HepG2 (cell line): ENCODE data around the gene SLC25A10. TPM values are rescaled to one million over a fixed set of nuclear protein-coding genes. Genes with fewer than 3 reads are reported as not detected.

ENCODE experiments used
- ATAC-seq: fragments of 200-7000 bp; cut with Tn5 transposase; 3 replicates; pipeline ENCODE4 v1.9.1; 2020; ENCODE audit warnings: mild to moderate bottlenecking, moderate library complexity
- BruUV-seq: library from RNA; stranded (reverse); fragments of 400-500 nt; replicated peaks from 2 replicates; lab custom pipeline; 2021; lab: Mats Ljungman, UMichigan
- CTCF ChIA-PET: fragments of 300-600 bp; formaldehyde crosslinking; extraction: SDS; loops from one replicate; lab custom pipeline; 2021; ENCODE audit warnings: low total read pairs, inconsistent platforms, low intra/inter-chr PET ratio; lab: Yijun Ruan, JAX
- POLR2A ChIA-PET: fragments of 350-600 bp; sonication (Branson Sonifier 250); formaldehyde crosslinking; loops from one replicate; lab custom pipeline; 2020; ENCODE audit warnings: antibody characterized with exemption, inconsistent platforms; lab: Yijun Ruan, JAX
- DNase-seq: peaks from one replicate; pipeline ENCODE4 v3.0.0-alpha.2; 2015; ENCODE audit warnings: low spot score
- FAIRE-seq: peaks from 3 replicates; lab custom pipeline; 2011; peaks lifted over from hg19 to GRCh38; lab: Jason Lieb, UNC
- H2AFZ ChIP-seq: one replicate; pipeline ENCODE4 v1.6.1; 2011; ENCODE audit warnings: low read length, inconsistent platforms
- H3K27ac ChIP-seq: fragments of 300-600 bp; 3 replicates; pipeline ENCODE4 v1.8.0; 2011; ENCODE audit warnings: mixed run types, mild to moderate bottlenecking, mixed read lengths, low read length, inconsistent platforms; ENCODE audit not compliant: insufficient read depth; ENCODE audit errors: extremely low read length
- H3K27me3 ChIP-seq, 2 experiments: fragments of 200-600 bp in 1 of 2; 2 replicates in 1 of 2; 3 replicates in 1 of 2; pipeline versions ENCODE4 v1.6.0 to v1.8.0; 2011; ENCODE audit warnings: low read length in 2 of 2, mild to moderate bottlenecking in 2 of 2, moderate library complexity in 2 of 2, inconsistent platforms in 1 of 2; ENCODE audit not compliant: insufficient read depth in 2 of 2, control insufficient read depth in 1 of 2
- H3K36me3 ChIP-seq, 2 experiments: fragments of 200-600 bp in 1 of 2; replicated peaks in 1 of 2; 2 replicates in 1 of 2; 3 replicates in 1 of 2; pipeline versions ENCODE4 v1.5.1 to v1.8.0; 2011; ENCODE audit warnings: low read length in 2 of 2, inconsistent platforms in 1 of 2; ENCODE audit not compliant: insufficient read depth in 2 of 2, control insufficient read depth in 1 of 2
- H3K4me1 ChIP-seq: 2 replicates; pipeline ENCODE4 v1.5.1; 2012; ENCODE audit warnings: low read length, inconsistent platforms; ENCODE audit not compliant: insufficient read depth
- H3K4me2 ChIP-seq: 2 replicates; pipeline ENCODE4 v1.6.0; 2011; ENCODE audit warnings: low read depth, low read length, inconsistent platforms
- H3K4me3 ChIP-seq, 3 experiments: fragments of 200-600 bp in 1 of 3; sonication (generic), shearing (Covaris generic) in 1 of 3; replicated peaks in 1 of 3; 2 replicates each; pipeline ENCODE4 v1.5.1; 2011 to 2016; ENCODE audit warnings: low read length in 3 of 3, inconsistent platforms in 2 of 3, low read depth in 2 of 3, mild to moderate bottlenecking in 2 of 3, control low read depth in 1 of 3, mixed read lengths in 1 of 3; ENCODE audit not compliant: insufficient read depth in 1 of 3
- H3K79me2 ChIP-seq: one replicate; pipeline ENCODE4 v1.6.1; 2011; ENCODE audit warnings: low read length, inconsistent platforms; ENCODE audit not compliant: insufficient read depth
- H3K9ac ChIP-seq: 2 replicates; pipeline ENCODE4 v1.6.0; 2011; ENCODE audit warnings: mild to moderate bottlenecking, low read depth, low read length, inconsistent platforms; ENCODE audit not compliant: insufficient read depth
- H3K9me3 ChIP-seq: 2 replicates; pipeline ENCODE4 v1.5.1; 2012; ENCODE audit warnings: mild to moderate bottlenecking, low read length
- H4K20me1 ChIP-seq: 2 replicates; pipeline ENCODE4 v1.6.0; 2011; ENCODE audit warnings: inconsistent platforms, mild to moderate bottlenecking, low read length, moderate library complexity; ENCODE audit not compliant: insufficient read depth
- DZIP1 ChIP-seq: sonication (generic); formaldehyde crosslinking; IDR thresholded peaks from 2 replicates; pipeline ENCODE4 v1.5.0; 2020; ENCODE audit warnings: mild to moderate bottlenecking, missing genetic modification reagents
- HNRNPL ChIP-seq: fragments of 200-400 bp; formaldehyde crosslinking; IDR thresholded peaks from 2 replicates; pipeline ENCODE4 v1.6.1; 2017; ENCODE audit warnings: mild to moderate bottlenecking, low read depth, low read length
- MTA3 ChIP-seq: sonication (generic); formaldehyde crosslinking; IDR thresholded peaks from 2 replicates; pipeline ENCODE4 v1.4.0; 2020; ENCODE audit warnings: missing genetic modification reagents
- PHF21A ChIP-seq: sonication (generic); formaldehyde crosslinking; IDR thresholded peaks from 2 replicates; pipeline ENCODE4 v1.5.0; 2020; ENCODE audit warnings: mild to moderate bottlenecking, missing genetic modification reagents
- WIZ ChIP-seq: sonication (generic); formaldehyde crosslinking; IDR thresholded peaks from 2 replicates; pipeline ENCODE4 v1.5.1; 2020; ENCODE audit warnings: mild to moderate bottlenecking, missing genetic modification reagents
- ZIK1 ChIP-seq: sonication (generic); formaldehyde crosslinking; IDR thresholded peaks from 2 replicates; pipeline ENCODE4 v1.5.0; 2020; ENCODE audit warnings: mild to moderate bottlenecking, low read depth, missing genetic modification reagents, borderline replicate concordance
- ZNF589 ChIP-seq: sonication (generic); formaldehyde crosslinking; conservative IDR thresholded peaks from 2 replicates; pipeline ENCODE4 v1.8.0; 2022; ENCODE audit warnings: mild to moderate bottlenecking, moderate library complexity, missing genetic modification reagents
- ZNF607 ChIP-seq: sonication (generic); formaldehyde crosslinking; IDR thresholded peaks from 2 replicates; pipeline ENCODE4 v1.5.1; 2020; ENCODE audit warnings: missing genetic modification reagents, mild to moderate bottlenecking, borderline replicate concordance
- ZNF703 ChIP-seq: sonication (generic); formaldehyde crosslinking; IDR thresholded peaks from 2 replicates; pipeline ENCODE4 v1.5.1; 2020; ENCODE audit warnings: missing genetic modification reagents, mild to moderate bottlenecking, moderate library complexity, borderline replicate concordance
- ZNF704 ChIP-seq: sonication (generic); formaldehyde crosslinking; IDR thresholded peaks from 2 replicates; pipeline ENCODE4 v1.8.1; 2023; ENCODE audit warnings: mild to moderate bottlenecking, inconsistent platforms, moderate library complexity, missing genetic modification reagents, borderline replicate concordance
- WGBS: methylation state at CpG from one replicate; pipeline ENCODE4 v1.1.6; 2017; ENCODE audit warnings: low lambda C conversion rate; 5-methylcytosine and 5-hydroxymethylcytosine counted together
- in situ Hi-C: cut with HindIII; loops from 2 replicates; pipeline ENCODE4 v1.10.0; 2017; ENCODE audit warnings: low pct_unique_long_range_greater_than_20kb; ENCODE audit not compliant: extremely low pct_ligation_motif_present
- intact Hi-C: fragments of 100-400 bp; cut with micrococcal nuclease; formaldehyde crosslinking; loops from one replicate; pipeline ENCODE4 v1.10.0; 2022; ENCODE audit not compliant: unreplicated experiment
- polyA plus RNA-seq, 8 experiments: library from polyadenylated mRNA; depleted of rRNA in 3 of 8; stranded (reverse) in 7 of 8; unstranded in 1 of 8; fragments of >200 nt; fragmentation: Illumina TruSeq in 4 of 8; extraction: Trizol in 4 of 8; gene quantifications; 2 replicates each; pipeline versions ENCODE4 v1.2.1 to v1.2.3, GENCODE V29; 2011 to 2016; ENCODE audit warnings: low read depth in 4 of 8, missing spikeins in 1 of 8, mixed read lengths in 1 of 8; ENCODE audit not compliant: insufficient read depth in 1 of 8
- total RNA-seq, 5 experiments: library from RNA; depleted of rRNA; stranded (reverse); fragments of >200 nt; fragmentation: Illumina TruSeq; extraction: Trizol; gene quantifications; 2 replicates each; pipeline ENCODE4 v1.2.3, GENCODE V29; 2016; ENCODE audit warnings: low read depth in 1 of 5
- TF ChIP-seq, protein P1 (sequence below): sonication (generic); formaldehyde crosslinking; IDR thresholded peaks from 2 replicates; pipeline ENCODE4 v1.5.0; 2020; ENCODE audit warnings: missing genetic modification reagents, mild to moderate bottlenecking, borderline replicate concordance
- TF ChIP-seq, protein P2 (sequence below): IDR thresholded peaks from 2 replicates; pipeline ENCODE4 v1.6.1; 2016; ENCODE audit warnings: mild to moderate bottlenecking

Gene SLC25A10
- total and polyA plus RNA-seq, 2 of the 13 experiments (the other 11 are each of a cell fraction or from before 2014, with no cell fraction given), result 46.5 to 140 TPM

GRCh38 chr17:81700353-81701287 is 11.5 kb upstream of the SLC25A10 start (continued):
- peak; percentile 63; the same call in 1 of the 2 replicates for TF ChIP-seq HNRNPL
- TF ChIP-seq DZIP1, result 0 out of 2 replicates have a peak, but pooled peaks have one; percentile 37
- TF ChIP-seq, protein P1, sequence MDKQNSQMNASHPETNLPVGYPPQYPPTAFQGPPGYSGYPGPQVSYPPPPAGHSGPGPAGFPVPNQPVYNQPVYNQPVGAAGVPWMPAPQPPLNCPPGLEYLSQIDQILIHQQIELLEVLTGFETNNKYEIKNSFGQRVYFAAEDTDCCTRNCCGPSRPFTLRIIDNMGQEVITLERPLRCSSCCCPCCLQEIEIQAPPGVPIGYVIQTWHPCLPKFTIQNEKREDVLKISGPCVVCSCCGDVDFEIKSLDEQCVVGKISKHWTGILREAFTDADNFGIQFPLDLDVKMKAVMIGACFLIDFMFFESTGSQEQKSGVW (CRISPR knock-in tag), result no peak
- TF ChIP-seq ZNF607 (CRISPR knock-in tag), result 0 out of 2 replicates have a peak, but pooled peaks have one; percentile 5

- Histone ChIP-seq H3K36me3 (peaks cover 30 to 50% of the 10 kb centered on the region in 2 experiments), H3K9me3 (no peaks in the 10 kb centered on the region), H3K4me3 (peak overlapping the region; percentile 92 to 93 (median 92)), H4K20me1 (peaks cover 15% of the 10 kb centered on the region), H3K4me1 (peaks cover 33% of the 10 kb centered on the region), H3K9ac (peak overlapping the region; percentile 99), H3K4me2 (peak overlapping the region; percentile 91), H2AFZ (no peak overlapping the region), H3K79me2 (peaks cover 58% of the 10 kb centered on the region), H3K27me3 (no peaks in the 10 kb centered on the region; a peak in 1 of 5 replicates), H3K27ac (peak overlapping the region; percentile 93)
- in situ Hi-C loops, result no loop called here
- ATAC-seq (peak; percentile 51), FAIRE-seq (peak; percentile 15), DNase-seq (no peak)
- CTCF ChIA-PET, result no interaction called here
- 71% methylated on average over 23 of the region's 23 CpGs for WGBS
- POLR2A ChIA-PET, result interaction anchor here (0.7 to 4.9 kb wide), 13 partner anchors 12 to 405 kb away, joined by 3 to 143 read pairs (median 13); partner anchors contain the start of genes ARL16, CCDC137, HGS and MCRIP1
- intact Hi-C loops, result loop anchor here (5.0 kb wide), 1 partner anchor 34 kb away; the partner anchor contains the start of genes CCDC137 and OXLD1
- no TSS peak for BruUV-seq
- no peak for TF ChIP-seq WIZ (CRISPR knock-in tag)
- TF ChIP-seq MTA3, result no peak
- no peak for TF ChIP-seq ZNF703 (CRISPR knock-in tag)
- TF ChIP-seq, protein P2, sequence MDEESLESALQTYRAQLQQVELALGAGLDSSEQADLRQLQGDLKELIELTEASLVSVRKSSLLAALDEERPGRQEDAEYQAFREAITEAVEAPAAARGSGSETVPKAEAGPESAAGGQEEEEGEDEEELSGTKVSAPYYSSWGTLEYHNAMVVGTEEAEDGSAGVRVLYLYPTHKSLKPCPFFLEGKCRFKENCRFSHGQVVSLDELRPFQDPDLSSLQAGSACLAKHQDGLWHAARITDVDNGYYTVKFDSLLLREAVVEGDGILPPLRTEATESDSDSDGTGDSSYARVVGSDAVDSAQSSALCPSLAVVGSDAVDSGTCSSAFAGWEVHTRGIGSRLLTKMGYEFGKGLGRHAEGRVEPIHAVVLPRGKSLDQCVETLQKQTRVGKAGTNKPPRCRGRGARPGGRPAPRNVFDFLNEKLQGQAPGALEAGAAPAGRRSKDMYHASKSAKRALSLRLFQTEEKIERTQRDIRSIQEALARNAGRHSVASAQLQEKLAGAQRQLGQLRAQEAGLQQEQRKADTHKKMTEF (CRISPR knock-in tag), result no peak
- no peak for TF ChIP-seq ZNF704 (CRISPR knock-in tag)
- TF ChIP-seq ZNF589, result 0 out of 2 replicates have a peak, but pooled peaks have one; percentile 50
- TF ChIP-seq ZIK1 (CRISPR knock-in tag), result 0 out of 2 replicates have a peak, but pooled peaks have one; percentile 46
- no peak for TF ChIP-seq PHF21A
These were observed 10.6 kb upstream of the SLC25A10 start for GRCh38 chr17:81701288-81702071.
